Stimulated activated naive CD8-positive, alpha-beta T cell treated with anti-CD3 and anti-CD28 coated beads, Interleukin-15, Interleukin-2, amounts not matched to agents 100 ng/mL and 50 ng/mL, for 24 hours (primary cell): ENCODE data around the gene DSE.

ENCODE experiments used
- H3K27ac Mint-ChIP-seq: one replicate; pipeline ENCODE4 v1.8.0; 2021; ENCODE audit warnings: mild to moderate bottlenecking, mixed read lengths
- H3K27me3 Mint-ChIP-seq: one replicate; pipeline ENCODE4 v1.8.0; 2021; ENCODE audit warnings: mixed read lengths
- H3K36me3 Mint-ChIP-seq: one replicate; pipeline ENCODE4 v1.8.0; 2021; ENCODE audit warnings: low read depth, mixed read lengths
- H3K4me1 Mint-ChIP-seq: one replicate; pipeline ENCODE4 v1.8.0; 2021; ENCODE audit warnings: low read depth, mixed read lengths
- H3K4me3 Mint-ChIP-seq: one replicate; pipeline ENCODE4 v1.8.0; 2021; ENCODE audit warnings: mild to moderate bottlenecking, mixed read lengths
- H3K9me3 Mint-ChIP-seq: one replicate; pipeline ENCODE4 v1.8.0; 2021; ENCODE audit warnings: mixed read lengths

Gene DSE

GRCh38 chr6:116430860-116431259, 60.1 kb downstream of the DSE start:
- Mint-ChIP-seq H3K9me3 (no peaks in the 10 kb centered on the region), H3K36me3 (no peaks in the 10 kb centered on the region), H3K27ac (no peak overlapping the region), H3K4me3 (no peak overlapping the region), H3K27me3 (no peaks in the 10 kb centered on the region), H3K4me1 (no peaks in the 10 kb centered on the region)

GRCh38 chr6:116431964-116432595, 61.3 kb downstream of the DSE start:
- H3K36me3 Mint-ChIP-seq, result no peaks in the 10 kb centered on the region
- no peaks in the 10 kb centered on the region for H3K27me3 Mint-ChIP-seq
- no peak overlapping the region for H3K4me3 Mint-ChIP-seq
- H3K9me3 Mint-ChIP-seq, result no peaks in the 10 kb centered on the region
- no peaks in the 10 kb centered on the region for H3K4me1 Mint-ChIP-seq
- no peak overlapping the region for H3K27ac Mint-ChIP-seq

GRCh38 chr6:116433206-116433712, 62.5 kb downstream of the DSE start:
- no peaks in the 10 kb centered on the region for H3K36me3 Mint-ChIP-seq
- H3K4me1 Mint-ChIP-seq, result no peaks in the 10 kb centered on the region
- no peaks in the 10 kb centered on the region for H3K9me3 Mint-ChIP-seq
- no peak overlapping the region for H3K4me3 Mint-ChIP-seq
- no peak overlapping the region for H3K27ac Mint-ChIP-seq
- no peaks in the 10 kb centered on the region for H3K27me3 Mint-ChIP-seq

- no peaks in the 10 kb centered on the region for H3K27me3 Mint-ChIP-seq
- no peaks in the 10 kb centered on the region for H3K4me1 Mint-ChIP-seq
- no peak overlapping the region for H3K27ac Mint-ChIP-seq
- no peak overlapping the region for H3K4me3 Mint-ChIP-seq
- no peaks in the 10 kb centered on the region for H3K36me3 Mint-ChIP-seq
- no peaks in the 10 kb centered on the region for H3K9me3 Mint-ChIP-seq
These were observed 63.4 kb downstream of the DSE start for GRCh38 chr6:116434056-116434725.

- H3K9me3 Mint-ChIP-seq, result no peaks in the 10 kb centered on the region
- no peaks in the 10 kb centered on the region for H3K4me1 Mint-ChIP-seq
- H3K4me3 Mint-ChIP-seq, result no peak overlapping the region
- H3K27me3 Mint-ChIP-seq, result peaks cover under 1% of the 10 kb centered on the region
- H3K27ac Mint-ChIP-seq, result no peak overlapping the region
- no peaks in the 10 kb centered on the region for H3K36me3 Mint-ChIP-seq
These were observed 65.8 kb downstream of the DSE start for GRCh38 chr6:116436586-116436985.

- H3K4me3 Mint-ChIP-seq, result no peak overlapping the region
- no peak overlapping the region for H3K27ac Mint-ChIP-seq
- no peaks in the 10 kb centered on the region for H3K4me1 Mint-ChIP-seq
- peaks cover 11% of the 10 kb centered on the region for H3K27me3 Mint-ChIP-seq
- H3K9me3 Mint-ChIP-seq, result no peaks in the 10 kb centered on the region
- H3K36me3 Mint-ChIP-seq, result no peaks in the 10 kb centered on the region
These were observed 66.9 kb downstream of the DSE start for GRCh38 chr6:116437656-116438055.

- Mint-ChIP-seq H3K27me3 (peaks cover 17% of the 10 kb centered on the region), H3K27ac (no peak overlapping the region), H3K4me1 (no peaks in the 10 kb centered on the region), H3K4me3 (no peak overlapping the region), H3K9me3 (no peaks in the 10 kb centered on the region), H3K36me3 (no peaks in the 10 kb centered on the region)
These were observed 68.1 kb downstream of the DSE start for GRCh38 chr6:116438590-116439448.

- H3K27ac Mint-ChIP-seq, result no peak overlapping the region
- H3K36me3 Mint-ChIP-seq, result no peaks in the 10 kb centered on the region
- H3K4me1 Mint-ChIP-seq, result no peaks in the 10 kb centered on the region
- H3K27me3 Mint-ChIP-seq, result peaks cover 17% of the 10 kb centered on the region
- H3K4me3 Mint-ChIP-seq, result no peak overlapping the region
- no peaks in the 10 kb centered on the region for H3K9me3 Mint-ChIP-seq
These were observed 68.8 kb downstream of the DSE start for GRCh38 chr6:116439522-116440051.

GRCh38 chr6:116443105-116443504, 72.4 kb downstream of the DSE start:
- H3K4me3 Mint-ChIP-seq, result no peak overlapping the region
- H3K27ac Mint-ChIP-seq, result no peak overlapping the region
- H3K27me3 Mint-ChIP-seq, result peaks cover 21% of the 10 kb centered on the region
- no peaks in the 10 kb centered on the region for H3K9me3 Mint-ChIP-seq
- no peaks in the 10 kb centered on the region for H3K36me3 Mint-ChIP-seq
- H3K4me1 Mint-ChIP-seq, result peaks cover 13% of the 10 kb centered on the region

- H3K36me3 Mint-ChIP-seq, result no peaks in the 10 kb centered on the region
- peaks cover 13% of the 10 kb centered on the region for H3K4me1 Mint-ChIP-seq
- H3K27ac Mint-ChIP-seq, result no peak overlapping the region
- no peak overlapping the region for H3K4me3 Mint-ChIP-seq
- H3K27me3 Mint-ChIP-seq, result peaks cover 24% of the 10 kb centered on the region
- no peaks in the 10 kb centered on the region for H3K9me3 Mint-ChIP-seq
These were observed 73.3 kb downstream of the DSE start for GRCh38 chr6:116444092-116444491.

- Mint-ChIP-seq H3K27ac (no peak overlapping the region), H3K36me3 (no peaks in the 10 kb centered on the region), H3K4me1 (peaks cover 13% of the 10 kb centered on the region), H3K9me3 (no peaks in the 10 kb centered on the region), H3K27me3 (peaks cover 25% of the 10 kb centered on the region), H3K4me3 (no peak overlapping the region)
These were observed 73.8 kb downstream of the DSE start for GRCh38 chr6:116444575-116444974.

- H3K4me3 Mint-ChIP-seq, result no peak overlapping the region
- H3K27me3 Mint-ChIP-seq, result peaks cover 25% of the 10 kb centered on the region
- H3K27ac Mint-ChIP-seq, result no peak overlapping the region
- peaks cover 13% of the 10 kb centered on the region for H3K4me1 Mint-ChIP-seq
- H3K36me3 Mint-ChIP-seq, result no peaks in the 10 kb centered on the region
- H3K9me3 Mint-ChIP-seq, result no peaks in the 10 kb centered on the region
These were observed 74.4 kb downstream of the DSE start for GRCh38 chr6:116445102-116445501.

GRCh38 chr6:116446399-116446798, 75.7 kb downstream of the DSE start:
- H3K27ac Mint-ChIP-seq, result no peak overlapping the region
- H3K4me3 Mint-ChIP-seq, result no peak overlapping the region
- H3K36me3 Mint-ChIP-seq, result no peaks in the 10 kb centered on the region
- H3K9me3 Mint-ChIP-seq, result no peaks in the 10 kb centered on the region
- peaks cover 30% of the 10 kb centered on the region for H3K27me3 Mint-ChIP-seq
- H3K4me1 Mint-ChIP-seq, result peaks cover 18% of the 10 kb centered on the region

GRCh38 chr6:116447052-116447451, 76.3 kb downstream of the DSE start:
- Mint-ChIP-seq H3K36me3 (no peaks in the 10 kb centered on the region), H3K27me3 (peaks cover 28% of the 10 kb centered on the region), H3K4me3 (no peak overlapping the region), H3K27ac (no peak overlapping the region), H3K4me1 (peaks cover 20% of the 10 kb centered on the region), H3K9me3 (no peaks in the 10 kb centered on the region)

- Mint-ChIP-seq H3K36me3 (no peaks in the 10 kb centered on the region), H3K4me3 (no peak overlapping the region), H3K27ac (no peak overlapping the region), H3K4me1 (peaks cover 20% of the 10 kb centered on the region), H3K9me3 (no peaks in the 10 kb centered on the region), H3K27me3 (peaks cover 23% of the 10 kb centered on the region)
These were observed 76.8 kb downstream of the DSE start for GRCh38 chr6:116447496-116448011.
